Thymus (tissue), 11 donors: ENCODE data around the gene PARVA. TPM values are rescaled to one million over a fixed set of nuclear protein-coding genes. Genes with fewer than 3 reads are reported as not detected.

Experiments used
- DNase-seq, 9 donors: peaks; one replicate each; pipeline ENCODE4 v3.0.0-alpha.2; 2013; ENCODE audit warnings: low spot score in 9 of 9, low read depth in 6 of 9, missing footprints in 1 of 9
- H3K27ac ChIP-seq, 2 donors: one replicate each; pipeline ENCODE4 v1.5.1; 2013; ENCODE audit warnings: control low read depth in 1 of 2, low read depth in 1 of 2, low read length in 1 of 2, mild to moderate bottlenecking in 1 of 2, moderate library complexity in 1 of 2
- H3K27me3 ChIP-seq, 2 donors: one replicate each; pipeline ENCODE4 v1.5.1; 2013; ENCODE audit warnings: low read length in 1 of 2; ENCODE audit not compliant: control insufficient read depth in 2 of 2, insufficient read depth in 1 of 2
- H3K36me3 ChIP-seq, 2 donors: one replicate each; pipeline ENCODE4 v1.5.1; 2013; ENCODE audit warnings: low read length in 1 of 2, mild to moderate bottlenecking in 1 of 2, moderate library complexity in 1 of 2; ENCODE audit not compliant: control insufficient read depth in 2 of 2, insufficient read depth in 2 of 2
- H3K4me1 ChIP-seq, 2 donors: one replicate each; pipeline ENCODE4 v1.5.1; 2013; ENCODE audit warnings: low read length in 2 of 2; ENCODE audit not compliant: control insufficient read depth in 2 of 2, insufficient read depth in 2 of 2
- H3K4me3 ChIP-seq, 2 donors: one replicate each; pipeline ENCODE4 v1.5.1; 2013; ENCODE audit warnings: low read length in 2 of 2, control low read depth in 1 of 2, mild to moderate bottlenecking in 1 of 2
- H3K9me3 ChIP-seq, 2 donors: one replicate each; pipeline ENCODE4 v1.5.1; 2013; ENCODE audit warnings: low read length in 1 of 2, mild to moderate bottlenecking in 1 of 2; ENCODE audit not compliant: control insufficient read depth in 2 of 2, insufficient read depth in 1 of 2
- WGBS: extraction: QIAGEN DNeasy Blood & Tissue Kit; methylation state at CpG from one replicate; pipeline ENCODE4 v1.1.7; 2013; 5-methylcytosine and 5-hydroxymethylcytosine counted together
- polyA plus RNA-seq: library from polyadenylated mRNA; stranded (reverse); fragments of 200-250 nt; gene quantifications from one replicate; pipeline ENCODE4 v1.2.3, GENCODE V29; 2013
- total RNA-seq: library from RNA; stranded (reverse); fragments of 120-200 nt; gene quantifications from one replicate; pipeline ENCODE4 v1.2.4, GENCODE V29; 2013
- donor health status: healthy.

Gene PARVA
- total and polyA plus RNA-seq, 2 donors: 2.9 to 7.8 TPM

DNA sequence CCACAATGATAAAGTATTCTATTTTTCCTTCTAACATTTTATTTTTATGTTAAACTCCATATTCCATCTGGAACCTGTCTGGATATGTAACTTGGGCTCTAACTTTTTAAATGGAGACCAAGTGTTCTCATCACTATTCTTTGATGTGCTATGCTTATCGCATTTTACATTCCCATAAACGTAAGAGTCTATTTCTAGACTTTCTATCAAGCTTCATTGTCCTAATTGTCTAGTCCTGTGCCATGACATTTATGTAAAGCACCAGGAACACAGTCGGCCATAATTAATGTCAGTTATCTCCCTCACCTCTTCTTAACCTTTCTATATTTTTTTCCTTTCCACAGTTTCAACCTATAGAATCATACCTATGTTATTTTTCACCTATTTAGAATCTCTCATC is 183.0 kb downstream of the PARVA start:
- H3K9me3 ChIP-seq: no peaks in the 10 kb centered on the region
- no peaks in the 10 kb centered on the region for H3K4me1 ChIP-seq
- no peaks in the 10 kb centered on the region for H3K36me3 ChIP-seq
- H3K27ac ChIP-seq: no peak overlapping the region
- WGBS: 98% methylated on average over 3 of the region's 3 CpGs
- H3K27me3 ChIP-seq: no peaks in the 10 kb centered on the region
- no peak for DNase-seq
- no peak overlapping the region for H3K4me3 ChIP-seq

GRCh38 chr11:12560861-12561260 is 183.5 kb downstream of the PARVA start:
- DNase-seq: no peak
- Histone ChIP-seq H3K4me3 (no peak overlapping the region), H3K36me3 (no peaks in the 10 kb centered on the region), H3K9me3 (no peaks in the 10 kb centered on the region), H3K27me3 (no peaks in the 10 kb centered on the region), H3K27ac (no peak overlapping the region), H3K4me1 (no peaks in the 10 kb centered on the region)
- 79% methylated on average over 2 of the region's 2 CpGs for WGBS

DNA sequence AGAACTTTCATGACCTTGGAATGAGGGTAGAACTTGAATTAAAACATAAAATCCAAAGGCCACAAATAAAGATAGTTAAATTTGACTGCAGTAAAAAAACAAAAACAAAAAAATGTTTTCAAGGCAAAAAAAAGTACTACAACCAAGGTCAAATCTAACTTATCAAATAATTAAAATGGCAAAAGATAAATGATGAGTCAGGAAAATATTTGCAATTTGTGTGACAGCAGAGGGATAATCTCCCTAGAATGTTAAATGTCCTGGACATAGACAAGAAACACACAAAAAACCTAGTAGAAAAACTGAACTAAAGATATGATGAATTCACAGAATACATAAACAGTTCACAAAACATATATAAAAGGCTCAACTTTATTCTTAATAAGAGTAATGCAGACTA is 186.6 kb downstream of the PARVA start:
- no peaks in the 10 kb centered on the region for H3K9me3 ChIP-seq
- DNase-seq: no peak
- no peak overlapping the region for H3K27ac ChIP-seq
- no peaks in the 10 kb centered on the region for H3K4me1 ChIP-seq
- no peaks in the 10 kb centered on the region for H3K36me3 ChIP-seq
- no peaks in the 10 kb centered on the region for H3K27me3 ChIP-seq
- H3K4me3 ChIP-seq: no peak overlapping the region

GRCh38 chr11:12565406-12565805 is 188.0 kb downstream of the PARVA start:
- Histone ChIP-seq H3K36me3 (no peaks in the 10 kb centered on the region), H3K27me3 (no peaks in the 10 kb centered on the region)
- 93% methylated on average over 3 of the region's 3 CpGs for WGBS

GRCh38 chr11:12567746-12568460 is 190.5 kb downstream of the PARVA start:
- no peak for DNase-seq
- Histone ChIP-seq H3K4me1 (no peaks in the 10 kb centered on the region), H3K4me3 (no peak overlapping the region), H3K27ac (no peak overlapping the region), H3K36me3 (no peaks in the 10 kb centered on the region), H3K9me3 (no peaks in the 10 kb centered on the region), H3K27me3 (no peaks in the 10 kb centered on the region)
- 43% methylated on average over 4 of the region's 4 CpGs for WGBS

More at GRCh38 chr11:12565406-12565805, 188.0 kb downstream of the PARVA start:
- Histone ChIP-seq H3K4me3 (no peak overlapping the region), H3K27ac (no peak overlapping the region), H3K4me1 (no peaks in the 10 kb centered on the region), H3K9me3 (no peaks in the 10 kb centered on the region)
- DNase-seq: no peak

DNA sequence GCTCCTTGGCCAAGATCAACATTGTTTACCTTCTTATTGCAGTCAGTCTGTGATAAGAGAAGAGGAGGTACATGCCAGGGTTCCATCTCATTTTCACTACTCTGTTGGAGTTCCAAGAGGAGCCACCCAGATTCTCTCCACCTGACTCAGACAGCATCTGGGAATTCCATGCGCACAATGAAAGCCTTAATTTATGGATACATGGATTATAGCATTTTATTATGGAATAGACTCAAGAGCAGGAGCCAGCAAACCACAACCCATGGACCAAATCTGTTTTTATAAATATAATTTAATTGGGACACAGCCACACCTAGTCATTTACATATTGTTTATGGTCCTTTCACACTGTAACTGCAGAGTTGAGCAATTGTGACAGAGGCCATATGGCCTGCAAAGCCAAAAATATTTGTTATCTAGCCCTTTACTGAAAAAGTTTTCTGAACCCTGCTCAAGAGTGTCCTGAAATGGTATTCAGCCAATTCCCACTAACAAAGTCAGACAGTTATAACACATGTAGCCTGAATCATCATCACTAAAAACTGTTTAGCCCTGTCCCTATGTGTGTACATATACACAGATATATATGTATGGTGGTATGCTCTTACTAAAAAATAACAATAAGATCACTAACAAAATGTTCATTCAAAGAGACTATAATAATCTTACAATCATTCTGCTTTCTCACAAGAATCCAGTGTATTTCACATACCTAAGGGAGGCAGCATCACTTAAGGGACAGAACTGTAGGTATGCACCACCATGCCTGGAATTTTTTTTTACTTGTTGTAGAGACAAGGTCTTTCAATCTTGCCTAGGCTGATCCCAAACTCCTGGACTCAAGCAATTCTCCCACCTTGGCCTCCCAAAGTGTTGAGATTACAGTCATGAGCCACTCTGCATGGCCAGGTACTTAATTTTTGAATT is 192.4 kb downstream of the PARVA start:
- no peak for DNase-seq
- WGBS: 96% methylated on average over 1 of the region's 1 CpG

GRCh38 chr11:12573707-12574485 is 196.5 kb downstream of the PARVA start:
- Histone ChIP-seq H3K4me1 (no peaks in the 10 kb centered on the region), H3K9me3 (no peaks in the 10 kb centered on the region), H3K27me3 (no peaks in the 10 kb centered on the region), H3K36me3 (no peaks in the 10 kb centered on the region), H3K4me3 (no peak overlapping the region), H3K27ac (no peak overlapping the region)
- DNase-seq: no peak
- WGBS: 91% methylated on average over 1 of the region's 1 CpG

More for the DNA sequence above, 192.4 kb downstream of the PARVA start:
- Histone ChIP-seq H3K27me3 (no peaks in the 10 kb centered on the region), H3K4me1 (no peaks in the 10 kb centered on the region), H3K4me3 (no peak overlapping the region), H3K27ac (no peak overlapping the region), H3K36me3 (no peaks in the 10 kb centered on the region), H3K9me3 (no peaks in the 10 kb centered on the region)

GRCh38 chr11:12577725-12578644 is 200.6 kb downstream of the PARVA start:
- Histone ChIP-seq H3K27ac (no peak overlapping the region), H3K9me3 (no peaks in the 10 kb centered on the region), H3K27me3 (no peaks in the 10 kb centered on the region), H3K36me3 (no peaks in the 10 kb centered on the region), H3K4me3 (no peak overlapping the region), H3K4me1 (no peaks in the 10 kb centered on the region)
- no peak for DNase-seq
- 90% methylated on average over 6 of the region's 6 CpGs for WGBS
